Glutamatergic neuron (in vitro differentiated cells): ENCODE data around the gene DSCAML1. TPM values are rescaled to one million over a fixed set of nuclear protein-coding genes. Genes with fewer than 3 reads are reported as not detected.

ENCODE experiments used
- DNase-seq: peaks from one replicate; pipeline ENCODE4 v3.0.0; 2022
- H3K27ac Mint-ChIP-seq: one replicate; pipeline ENCODE4 v1.8.0; 2020; ENCODE audit warnings: mild to moderate bottlenecking, mixed read lengths, inconsistent platforms; ENCODE audit not compliant: unreplicated experiment
- H3K27me3 Mint-ChIP-seq: one replicate; pipeline ENCODE4 v1.8.0; 2020; ENCODE audit warnings: mild to moderate bottlenecking, moderate library complexity, mixed read lengths, inconsistent platforms; ENCODE audit not compliant: unreplicated experiment
- H3K36me3 Mint-ChIP-seq: one replicate; pipeline ENCODE4 v1.8.0; 2020; ENCODE audit warnings: mild to moderate bottlenecking, mixed read lengths, inconsistent platforms; ENCODE audit not compliant: unreplicated experiment
- H3K4me1 Mint-ChIP-seq: one replicate; pipeline ENCODE4 v1.8.0; 2020; ENCODE audit warnings: mild to moderate bottlenecking, low read depth, mixed read lengths, inconsistent platforms; ENCODE audit not compliant: unreplicated experiment
- H3K4me3 Mint-ChIP-seq: one replicate; pipeline ENCODE4 v1.8.0; 2020; ENCODE audit warnings: mild to moderate bottlenecking, mixed read lengths, inconsistent platforms; ENCODE audit not compliant: unreplicated experiment
- H3K9me3 Mint-ChIP-seq: one replicate; pipeline ENCODE4 v1.8.0; 2020; ENCODE audit warnings: mild to moderate bottlenecking, moderate library complexity, mixed read lengths, inconsistent platforms; ENCODE audit not compliant: unreplicated experiment
- CTCF ChIP-seq: fragments of 200-600 bp; sonication (generic); IDR thresholded peaks from one replicate; pipeline ENCODE4 v1.5.0; 2021; ENCODE audit not compliant: partially characterized antibody, unreplicated experiment
- total RNA-seq: library from RNA; stranded (reverse); fragmentation: NEBNext Ultra II Directional; extraction: Animal tissue kit (Norgen Biotek cat#: 25700); gene quantifications from one replicate; pipeline ENCODE4 v1.2.1, GENCODE V29; 2021; ENCODE audit not compliant: unreplicated experiment

DSCAML1 gene
- total RNA-seq, 1 donor from 2014 or later: 0.07 TPM

- Mint-ChIP-seq H3K27ac (no peak overlapping the region), H3K9me3 (peaks cover 2% of the 10 kb centered on the region), H3K4me1 (peaks cover 15% of the 10 kb centered on the region), H3K36me3 (no peaks in the 10 kb centered on the region), H3K4me3 (no peak overlapping the region), H3K27me3 (peaks cover 4% of the 10 kb centered on the region)
- DNase-seq: no peak
- TF ChIP-seq CTCF: no peak
These were observed 38.6 kb upstream of the DSCAML1 start for GRCh38 chr11:117835576-117835975.

GRCh38 chr11:117834838-117835443 is 37.9 kb upstream of the DSCAML1 start:
- TF ChIP-seq CTCF: no peak
- no peak for DNase-seq
- Mint-ChIP-seq H3K27ac (no peak overlapping the region), H3K4me1 (peaks cover 15% of the 10 kb centered on the region), H3K27me3 (peaks cover 4% of the 10 kb centered on the region), H3K9me3 (peaks cover 4% of the 10 kb centered on the region), H3K36me3 (no peaks in the 10 kb centered on the region), H3K4me3 (no peak overlapping the region)

- DNase-seq: no peak
- H3K4me3 Mint-ChIP-seq: no peak overlapping the region
These were observed 37.2 kb upstream of the DSCAML1 start for GRCh38 chr11:117834068-117834810.

GRCh38 chr11:117833401-117833891 is 36.4 kb upstream of the DSCAML1 start:
- H3K9me3 Mint-ChIP-seq: peaks cover 4% of the 10 kb centered on the region
- no peak overlapping the region for H3K4me3 Mint-ChIP-seq
- DNase-seq: no peak
- no peaks in the 10 kb centered on the region for H3K36me3 Mint-ChIP-seq
- TF ChIP-seq CTCF: no peak
- peaks cover 12% of the 10 kb centered on the region for H3K4me1 Mint-ChIP-seq
- peaks cover 4% of the 10 kb centered on the region for H3K27me3 Mint-ChIP-seq
- H3K27ac Mint-ChIP-seq: no peak overlapping the region

More at GRCh38 chr11:117834068-117834810, 37.2 kb upstream of the DSCAML1 start:
- no peak for TF ChIP-seq CTCF
- H3K36me3 Mint-ChIP-seq: no peaks in the 10 kb centered on the region
- peaks cover 4% of the 10 kb centered on the region for H3K27me3 Mint-ChIP-seq
- peaks cover 4% of the 10 kb centered on the region for H3K9me3 Mint-ChIP-seq
- H3K27ac Mint-ChIP-seq: no peak overlapping the region
- H3K4me1 Mint-ChIP-seq: peaks cover 15% of the 10 kb centered on the region

- Mint-ChIP-seq H3K27me3 (peaks cover 8% of the 10 kb centered on the region), H3K27ac (no peak overlapping the region), H3K4me3 (no peak overlapping the region), H3K9me3 (peaks cover 4% of the 10 kb centered on the region), H3K4me1 (peaks cover 5% of the 10 kb centered on the region), H3K36me3 (no peaks in the 10 kb centered on the region)
- no peak for TF ChIP-seq CTCF
- no peak for DNase-seq
These were observed 35.5 kb upstream of the DSCAML1 start for GRCh38 chr11:117832511-117832910.
